Gastroesophageal sphincter (tissue), 3 donors: ENCODE results near the gene TSPAN17.

Experiments used
- EP300 ChIP-seq: sonication (generic); formaldehyde crosslinking; IDR thresholded peaks from one replicate; pipeline ENCODE4 v1.6.1; 2017; ENCODE audit warnings: antibody characterized with exemption, mild to moderate bottlenecking
- POLR2AphosphoS5 ChIP-seq: sonication (generic); formaldehyde crosslinking; IDR thresholded peaks from one replicate; pipeline ENCODE4 v1.6.1; 2017; ENCODE audit warnings: antibody characterized with exemption
- TF ChIP-seq, protein P1 (sequence below), 4 experiments: fragments of 200-600 bp in 2 of 4; fragments of 450-650 bp in 2 of 4; sonication (generic) in 1 of 4; IDR thresholded peaks; one replicate each; pipeline ENCODE4 v1.5.1; 2017 to 2019; ENCODE audit warnings: antibody characterized with exemption in 4 of 4, mild to moderate bottlenecking in 2 of 4, moderate library complexity in 2 of 4

DNA sequence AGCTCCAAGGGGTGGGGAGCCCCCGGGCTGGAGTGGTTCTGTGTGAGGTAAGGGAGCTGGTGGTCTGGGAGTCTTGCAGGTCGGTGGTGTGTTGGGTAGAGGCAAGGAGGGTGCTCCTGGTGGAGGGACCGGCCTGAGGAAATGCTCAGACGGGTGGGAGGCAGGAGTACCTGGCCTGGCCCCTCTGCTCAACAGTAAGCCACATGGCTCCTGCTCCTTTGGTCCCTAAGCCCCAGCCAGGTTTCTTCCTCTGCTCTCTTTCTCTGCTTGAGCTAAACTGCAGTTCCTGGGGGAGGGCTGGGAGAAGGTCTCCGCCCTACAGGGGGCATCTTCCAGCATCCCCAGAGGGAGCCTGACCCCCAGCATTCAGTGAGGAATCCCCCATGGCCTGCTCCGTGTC, 17.2 kb downstream of the TSPAN17 start:
- TF ChIP-seq, protein P1, sequence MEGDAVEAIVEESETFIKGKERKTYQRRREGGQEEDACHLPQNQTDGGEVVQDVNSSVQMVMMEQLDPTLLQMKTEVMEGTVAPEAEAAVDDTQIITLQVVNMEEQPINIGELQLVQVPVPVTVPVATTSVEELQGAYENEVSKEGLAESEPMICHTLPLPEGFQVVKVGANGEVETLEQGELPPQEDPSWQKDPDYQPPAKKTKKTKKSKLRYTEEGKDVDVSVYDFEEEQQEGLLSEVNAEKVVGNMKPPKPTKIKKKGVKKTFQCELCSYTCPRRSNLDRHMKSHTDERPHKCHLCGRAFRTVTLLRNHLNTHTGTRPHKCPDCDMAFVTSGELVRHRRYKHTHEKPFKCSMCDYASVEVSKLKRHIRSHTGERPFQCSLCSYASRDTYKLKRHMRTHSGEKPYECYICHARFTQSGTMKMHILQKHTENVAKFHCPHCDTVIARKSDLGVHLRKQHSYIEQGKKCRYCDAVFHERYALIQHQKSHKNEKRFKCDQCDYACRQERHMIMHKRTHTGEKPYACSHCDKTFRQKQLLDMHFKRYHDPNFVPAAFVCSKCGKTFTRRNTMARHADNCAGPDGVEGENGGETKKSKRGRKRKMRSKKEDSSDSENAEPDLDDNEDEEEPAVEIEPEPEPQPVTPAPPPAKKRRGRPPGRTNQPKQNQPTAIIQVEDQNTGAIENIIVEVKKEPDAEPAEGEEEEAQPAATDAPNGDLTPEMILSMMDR (IDR thresholded peaks at IDR 0.05): no peak
- TF ChIP-seq EP300: no peak
- no peak for TF ChIP-seq POLR2AphosphoS5
